K562 (cell line): ENCODE measurements around the gene ADAMTS2. TPM values are rescaled to one million over a fixed set of nuclear protein-coding genes. Genes with fewer than 3 reads are reported as not detected.

ENCODE experiments used
- ATAC-seq: fragments of 200-7000 bp; cut with Tn5 transposase; 3 replicates; pipeline ENCODE4 v1.9.1; 2020; ENCODE audit warnings: moderate library complexity
- BruUV-seq: library from RNA; stranded (reverse); fragments of 400-500 nt; replicated peaks from 2 replicates; lab custom pipeline; 2021; lab: Mats Ljungman, UMichigan
- CTCF ChIA-PET: fragments of 300-600 bp; formaldehyde crosslinking; extraction: SDS; loops from one replicate; lab custom pipeline; 2021; ENCODE audit warnings: low intra/inter-chr PET ratio; lab: Yijun Ruan, JAX
- POLR2A ChIA-PET: fragments of 300-600, 350-650 bp; sonication (Branson Sonifier 250); formaldehyde crosslinking; extraction: SDS; loops from one replicate; lab custom pipeline; 2021; ENCODE audit warnings: antibody characterized with exemption, inconsistent platforms; lab: Yijun Ruan, JAX
- DNase-seq, 4 experiments: peaks; one replicate each; pipeline versions ENCODE4 v3.0.0 to v3.0.0-alpha.2; 2011 to 2018; ENCODE audit warnings: low spot score in 3 of 4, mixed read lengths in 3 of 4; ENCODE audit errors: extremely low read depth in 1 of 4
- FAIRE-seq: peaks from 2 replicates; lab custom pipeline; 2011; peaks lifted over from hg19 to GRCh38; lab: Jason Lieb, UNC
- H2AFZ ChIP-seq: 2 replicates; pipeline ENCODE4 v1.6.0; 2011; ENCODE audit warnings: low read depth, low read length, control low read depth, inconsistent platforms
- H3K27ac ChIP-seq: fragments of 200-600 bp; 3 replicates; pipeline ENCODE4 v1.8.0; 2011; ENCODE audit warnings: low read depth, mild to moderate bottlenecking, control low read depth, inconsistent platforms, low read length, moderate library complexity, mixed read lengths; ENCODE audit errors: extremely low read depth
- H3K27me3 ChIP-seq, 2 experiments: fragments of 300-600 bp in 1 of 2; 2 replicates in 1 of 2; 3 replicates in 1 of 2; pipeline versions ENCODE4 v1.6.0 to v1.8.0; 2011; ENCODE audit warnings: inconsistent platforms in 2 of 2, low read length in 2 of 2, mild to moderate bottlenecking in 1 of 2, mixed read lengths in 1 of 2, moderate library complexity in 1 of 2; ENCODE audit not compliant: control insufficient read depth in 2 of 2, insufficient read depth in 2 of 2
- H3K36me3 ChIP-seq: fragments of 300-600 bp; 3 replicates; pipeline ENCODE4 v1.8.0; 2011; ENCODE audit warnings: mild to moderate bottlenecking, low read length, inconsistent platforms; ENCODE audit not compliant: control insufficient read depth, insufficient read depth
- H3K4me1 ChIP-seq, 2 experiments: fragments of 200-600 bp in 1 of 2; replicated peaks in 1 of 2; 2 replicates in 1 of 2; 3 replicates in 1 of 2; pipeline versions ENCODE4 v1.5.1 to v1.8.0; 2011; ENCODE audit warnings: inconsistent platforms in 2 of 2, low read length in 2 of 2, mild to moderate bottlenecking in 1 of 2, mixed read lengths in 1 of 2, moderate library complexity in 1 of 2; ENCODE audit not compliant: control insufficient read depth in 2 of 2, insufficient read depth in 2 of 2
- H3K4me2 ChIP-seq: 2 replicates; pipeline ENCODE4 v1.6.1; 2011; ENCODE audit warnings: low read length, control low read depth, inconsistent platforms, mixed read lengths; ENCODE audit not compliant: insufficient read depth
- H3K4me3 ChIP-seq: fragments of 200-600 bp; sonication (generic), shearing (Covaris generic); 2 replicates; pipeline ENCODE4 v1.5.1; 2016; ENCODE audit warnings: control low read depth, inconsistent platforms
- H3K79me2 ChIP-seq: fragments of 200-600 bp; 3 replicates; pipeline ENCODE4 v1.8.0; 2011; ENCODE audit warnings: low read length, inconsistent platforms; ENCODE audit not compliant: control insufficient read depth, insufficient read depth
- H3K9ac ChIP-seq, 2 experiments: 2 replicates each; pipeline versions ENCODE4 v1.6.0 to v1.6.1; 2011; ENCODE audit warnings: low read depth in 2 of 2, low read length in 2 of 2, control low read depth in 1 of 2, inconsistent platforms in 1 of 2, mild to moderate bottlenecking in 1 of 2, mixed read lengths in 1 of 2; ENCODE audit not compliant: insufficient read depth in 1 of 2
- H3K9me1 ChIP-seq: one replicate; pipeline ENCODE4 v1.6.0; 2011; ENCODE audit warnings: inconsistent platforms, mild to moderate bottlenecking, low read length, moderate library complexity; ENCODE audit not compliant: control insufficient read depth, insufficient read depth
- H3K9me3 ChIP-seq: replicated peaks from 2 replicates; pipeline ENCODE4 v1.5.1; 2011; ENCODE audit warnings: low read depth, low read length, inconsistent platforms; ENCODE audit not compliant: control insufficient read depth, insufficient read depth
- H4K20me1 ChIP-seq: replicated peaks from 2 replicates; pipeline ENCODE4 v1.6.1; 2011; ENCODE audit warnings: low read length, inconsistent platforms, mixed read lengths; ENCODE audit not compliant: control insufficient read depth, insufficient read depth
- BCOR ChIP-seq: fragments of 450-650 bp; IDR thresholded peaks from 2 replicates; pipeline ENCODE4 v1.6.1; 2016
- CTCF ChIP-seq, 3 experiments: IDR thresholded peaks in 2 of 3; conservative IDR thresholded peaks in 1 of 3; 2 replicates each; pipeline ENCODE4 v1.5.1; 2011 to 2012; ENCODE audit warnings: low read length in 3 of 3, mild to moderate bottlenecking in 3 of 3, control low read depth in 2 of 3, improper control_type of control experiment in 1 of 3, inconsistent platforms in 1 of 3, low read depth in 1 of 3, mixed read lengths in 1 of 3, moderate library complexity in 1 of 3; ENCODE audit not compliant: insufficient read depth in 2 of 3
- JUND ChIP-seq, 2 experiments: IDR thresholded peaks; 2 replicates in 1 of 2; 3 replicates in 1 of 2; pipeline ENCODE4 v1.6.1; 2011; ENCODE audit warnings: borderline replicate concordance in 2 of 2, low read depth in 2 of 2, low read length in 2 of 2, improper control_type of control experiment in 1 of 2, missing biosample characterization in 1 of 2, missing genetic modification characterization in 1 of 2, missing genetic modification reagents in 1 of 2
- MCM2 ChIP-seq: fragments of 450-650 bp; IDR thresholded peaks from 2 replicates; pipeline ENCODE4 v1.6.1; 2017; ENCODE audit warnings: low read depth, mild to moderate bottlenecking
- NFE2L1 ChIP-seq: fragments of 450-650 bp; IDR thresholded peaks from 2 replicates; pipeline ENCODE4 v1.6.1; 2016; ENCODE audit warnings: missing genetic modification characterization, low read depth, mild to moderate bottlenecking, missing compliant biosample characterization, moderate library complexity, borderline replicate concordance
- RBM34 ChIP-seq: fragments of 200-400 bp; formaldehyde crosslinking; IDR thresholded peaks from 2 replicates; pipeline ENCODE4 v1.6.1; 2018; ENCODE audit warnings: low read length, borderline replicate concordance; ENCODE audit not compliant: insufficient read depth
- RNF2 ChIP-seq: sonication (generic); IDR thresholded peaks from 2 replicates; pipeline ENCODE4 v1.6.1; 2016
- TGIF2 ChIP-seq: sonication (generic); formaldehyde crosslinking; IDR thresholded peaks from 2 replicates; pipeline ENCODE4 v1.8.1; 2022; ENCODE audit warnings: mild to moderate bottlenecking, missing genetic modification reagents, moderate library complexity
- THRA ChIP-seq: fragments of 450-650 bp; IDR thresholded peaks from 2 replicates; pipeline ENCODE4 v1.6.1; 2017; ENCODE audit warnings: mild to moderate bottlenecking, moderate library complexity
- TRIM24 ChIP-seq, 2 experiments: fragments of 450-650 bp; IDR thresholded peaks; 2 replicates each; pipeline ENCODE4 v1.6.1; 2016
- ZC3H4 ChIP-seq: sonication (generic); formaldehyde crosslinking; IDR thresholded peaks from 2 replicates; pipeline ENCODE4 v1.9.0; 2021; ENCODE audit warnings: missing genetic modification reagents, borderline replicate concordance
- WGBS: fragments of 100-300 bp; shearing (Covaris generic); methylation state at CpG from one replicate; pipeline ENCODE4 v1.1.6; 2016; ENCODE audit warnings: low coverage, mixed read lengths; ENCODE audit not compliant: insufficient coverage; ENCODE audit errors: missing lambda C conversion rate; 5-methylcytosine and 5-hydroxymethylcytosine counted together
- in situ Hi-C: fragments of 300-500 bp; cut with MboI; formaldehyde crosslinking; loops from 4 replicates; pipeline ENCODE4 v1.15.0; 2018; ENCODE audit warnings: inconsistent platforms, mixed read lengths
- intact Hi-C: fragments of 100-400 bp; cut with micrococcal nuclease; formaldehyde crosslinking; loops from 2 replicates; pipeline ENCODE4 v1.14.2; 2022
- polyA plus RNA-seq, 8 experiments: library from polyadenylated mRNA; depleted of rRNA in 4 of 8; stranded (reverse) in 5 of 8; unstranded in 3 of 8; fragments of >200 nt; fragmentation: Nextera tagmentation in 2 of 8; fragmentation: Illumina TruSeq in 1 of 8; extraction: Ambion mirVana in 2 of 8; extraction: Trizol in 1 of 8; gene quantifications; 2 replicates each; pipeline versions ENCODE4 v1.2.1 to v1.2.3, GENCODE V29; 2011 to 2014; ENCODE audit warnings: inconsistent platforms in 1 of 8, missing spikeins in 1 of 8
- total RNA-seq, 7 experiments: library from RNA; depleted of rRNA in 6 of 7; stranded (reverse); fragments of >200 nt in 6 of 7; fragmentation: Illumina TruSeq in 2 of 7; extraction: Trizol in 2 of 7; gene quantifications; 2 replicates each; pipeline versions ENCODE4 v1.2.1 to v1.2.3, GENCODE V29; 2011 to 2021; ENCODE audit warnings: low replicate concordance in 1 of 7

The ADAMTS2 gene
- total and polyA plus RNA-seq, 9 of the 15 experiments (the other 6 are each of a cell fraction or from before 2014, with no cell fraction given), result not detected

GRCh38 chr5:179362355-179362754, 17.1 kb upstream of the ADAMTS2 start:
- no TSS peak for BruUV-seq
- peaks cover 16 to 40% of the 10 kb centered on the region in 2 experiments; a peak in 3 of 5 replicates for H3K27me3 ChIP-seq
- in situ Hi-C loops, result no loop called here
- no peak for ATAC-seq
- H3K9ac ChIP-seq, result no peak overlapping the region
- ChIA-PET POLR2A (interaction anchor here (0.6 kb wide), 1 partner anchor 21 kb away, joined by 3 read pairs; no protein-coding TSS in a partner anchor), CTCF (no interaction called here)
- no peaks in the 10 kb centered on the region for H3K9me1 ChIP-seq
- no peaks in the 10 kb centered on the region for H3K9me3 ChIP-seq
- H3K27ac ChIP-seq, result no peak overlapping the region
- TF ChIP-seq CTCF (IDR thresholded peaks at IDR 0.05 in 2 of 3, conservative IDR thresholded peaks at IDR 0.05 in 1 of 3; ENCODE audit: insufficient read depth in 2 of 3, low read depth in 1 of 3, low read length in 3 of 3), result peak; percentile 23 to 32 (median 28); a peak in 3 of 6 replicates
- no peak for TF ChIP-seq TRIM24 (IDR thresholded peaks at IDR 0.05)
- no peak for FAIRE-seq
- no peak overlapping the region for H3K4me3 ChIP-seq
- no peak for DNase-seq
- no peaks in the 10 kb centered on the region for H3K79me2 ChIP-seq
- H3K36me3 ChIP-seq, result no peaks in the 10 kb centered on the region
- no peaks in the 10 kb centered on the region; the same call in 1 of the 2 replicates for H4K20me1 ChIP-seq
- intact Hi-C loops, result no loop called here
- H3K4me2 ChIP-seq, result no peak overlapping the region
- H2AFZ ChIP-seq, result no peak overlapping the region
- H3K4me1 ChIP-seq, result no peaks in the 10 kb centered on the region
- WGBS, result 20% methylated on average over 18 of the region's 18 CpGs

GRCh38 chr5:179361037-179361603, 15.9 kb upstream of the ADAMTS2 start:
- intact Hi-C loops, result no loop called here
- no peaks in the 10 kb centered on the region for H3K79me2 ChIP-seq
- FAIRE-seq, result no peak
- no peak for DNase-seq
- no peaks in the 10 kb centered on the region for H3K36me3 ChIP-seq
- no TSS peak for BruUV-seq
- no peak overlapping the region for H3K27ac ChIP-seq
- WGBS, result under 1% methylated on average over 16 of the region's 16 CpGs
- no peak overlapping the region for H3K4me2 ChIP-seq
- no peaks in the 10 kb centered on the region for H3K4me1 ChIP-seq
- H3K27me3 ChIP-seq, result peaks cover 16 to 28% of the 10 kb centered on the region in 2 experiments; a peak in 3 of 5 replicates
- no peak overlapping the region for H3K4me3 ChIP-seq
- no peaks in the 10 kb centered on the region; the same call in 1 of the 2 replicates for H4K20me1 ChIP-seq
- H3K9me1 ChIP-seq, result no peaks in the 10 kb centered on the region
- H2AFZ ChIP-seq, result no peak overlapping the region
- H3K9ac ChIP-seq, result no peak overlapping the region
- CTCF ChIA-PET, result no interaction called here
- no peak for ATAC-seq
- in situ Hi-C loops, result no loop called here
- H3K9me3 ChIP-seq, result no peaks in the 10 kb centered on the region
- POLR2A ChIA-PET, result interaction anchor here (0.6 kb wide), 1 partner anchor 62 kb away, joined by 3 read pairs; no protein-coding TSS in a partner anchor
- TF ChIP-seq RNF2 (no peak), THRA (no peak), RBM34 (no peak), NFE2L1 (no peak), MCM2 (no peak), TGIF2 (CRISPR knock-in tag) (no peak), ZC3H4 (CRISPR knock-in tag) (no peak), JUND (IDR thresholded peaks at IDR 0.05; ENCODE audit: borderline replicate concordance, low read depth, low read length) (no peak), JUND (tag; IDR thresholded peaks at IDR 0.05; ENCODE audit: borderline replicate concordance, low read depth, low read length) (no peak), BCOR (no peak)
